H4 (cell line): ENCODE results near the gene COL2A1. TPM values are rescaled to one million over a fixed set of nuclear protein-coding genes. Genes with fewer than 3 reads are reported as not detected.
A peak's percentile ranks its signal among the peaks of the same experiment; 100 is the strongest.

Source experiments
- DNase-seq: peaks from one replicate; pipeline ENCODE4 v3.0.0-alpha.2; 2015; ENCODE audit warnings: low spot score
- total RNA-seq: library from RNA; depleted of rRNA; stranded (reverse); fragments of >200 nt; shearing (Covaris generic); gene quantifications from 2 replicates; pipeline ENCODE4 v1.2.3, GENCODE V29; 2014

The COL2A1 gene
- total RNA-seq, 1 experiment from 2014 or later = not detected

- no peak for DNase-seq
Observed at GRCh38 chr12:48030173-48030650, 25.9 kb upstream of the COL2A1 start.

- no peak for DNase-seq
Observed at GRCh38 chr12:48029491-48030172, 25.4 kb upstream of the COL2A1 start.

GRCh38 chr12:48028541-48029431 is 24.5 kb upstream of the COL2A1 start:
- DNase-seq = no peak

- no peak for DNase-seq
Observed at GRCh38 chr12:48027183-48028002, 23.1 kb upstream of the COL2A1 start.

- DNase-seq = no peak
Observed at GRCh38 chr12:48026060-48026827, 22.0 kb upstream of the COL2A1 start.

GRCh38 chr12:48025281-48025680 is 21.0 kb upstream of the COL2A1 start:
- DNase-seq = no peak

- no peak for DNase-seq
Observed at GRCh38 chr12:48024735-48025134, 20.5 kb upstream of the COL2A1 start.

GRCh38 chr12:48023386-48023785 is 19.1 kb upstream of the COL2A1 start:
- no peak for DNase-seq

GRCh38 chr12:48022676-48023385 is 18.6 kb upstream of the COL2A1 start:
- DNase-seq = no peak

GRCh38 chr12:48022180-48022521 is 17.9 kb upstream of the COL2A1 start:
- no peak for DNase-seq

- peak; percentile 86 for DNase-seq
Observed at GRCh38 chr12:48021485-48022179, 17.4 kb upstream of the COL2A1 start.

- DNase-seq = no peak
Observed at GRCh38 chr12:48019639-48020265, 15.5 kb upstream of the COL2A1 start.

GRCh38 chr12:48018618-48018995 is 14.3 kb upstream of the COL2A1 start:
- no peak for DNase-seq

GRCh38 chr12:48017921-48018617 is 13.8 kb upstream of the COL2A1 start:
- DNase-seq = no peak

- DNase-seq = no peak
Observed at GRCh38 chr12:48017496-48017895, 13.2 kb upstream of the COL2A1 start.

- DNase-seq = no peak
Observed at GRCh38 chr12:48016373-48017020, 12.2 kb upstream of the COL2A1 start.

GRCh38 chr12:48015954-48016353 is 11.7 kb upstream of the COL2A1 start:
- DNase-seq = peak; percentile 59

- no peak for DNase-seq
Observed at GRCh38 chr12:48015129-48015528, 10.9 kb upstream of the COL2A1 start.

GRCh38 chr12:48013287-48013686 is 9.0 kb upstream of the COL2A1 start:
- no peak for DNase-seq
